SU-DHL-6 (cell line): Measurements from ENCODE around the gene SLFN12L.

ENCODE experiments used
- EZH2phosphoT487 ChIP-seq: fragments of 200-600 bp; sonication (generic), shearing (Covaris generic); conservative IDR thresholded peaks from 2 replicates; pipeline ENCODE4 v1.6.1; 2018; ENCODE audit warnings: mild to moderate bottlenecking, antibody characterized with exemption, low read length, moderate library complexity, mixed read lengths
- TF ChIP-seq, protein P1 (sequence below): fragments of 200-600 bp; sonication (generic); IDR thresholded peaks from one replicate; pipeline ENCODE4 v1.5.1; 2017; ENCODE audit warnings: antibody characterized with exemption, mild to moderate bottlenecking, low read length, moderate library complexity; ENCODE audit not compliant: insufficient read depth, poor library complexity, severe bottlenecking

GRCh38 chr17:35553310-35553709 is 15.8 kb upstream of the SLFN12L start:
- TF ChIP-seq, protein P1, sequence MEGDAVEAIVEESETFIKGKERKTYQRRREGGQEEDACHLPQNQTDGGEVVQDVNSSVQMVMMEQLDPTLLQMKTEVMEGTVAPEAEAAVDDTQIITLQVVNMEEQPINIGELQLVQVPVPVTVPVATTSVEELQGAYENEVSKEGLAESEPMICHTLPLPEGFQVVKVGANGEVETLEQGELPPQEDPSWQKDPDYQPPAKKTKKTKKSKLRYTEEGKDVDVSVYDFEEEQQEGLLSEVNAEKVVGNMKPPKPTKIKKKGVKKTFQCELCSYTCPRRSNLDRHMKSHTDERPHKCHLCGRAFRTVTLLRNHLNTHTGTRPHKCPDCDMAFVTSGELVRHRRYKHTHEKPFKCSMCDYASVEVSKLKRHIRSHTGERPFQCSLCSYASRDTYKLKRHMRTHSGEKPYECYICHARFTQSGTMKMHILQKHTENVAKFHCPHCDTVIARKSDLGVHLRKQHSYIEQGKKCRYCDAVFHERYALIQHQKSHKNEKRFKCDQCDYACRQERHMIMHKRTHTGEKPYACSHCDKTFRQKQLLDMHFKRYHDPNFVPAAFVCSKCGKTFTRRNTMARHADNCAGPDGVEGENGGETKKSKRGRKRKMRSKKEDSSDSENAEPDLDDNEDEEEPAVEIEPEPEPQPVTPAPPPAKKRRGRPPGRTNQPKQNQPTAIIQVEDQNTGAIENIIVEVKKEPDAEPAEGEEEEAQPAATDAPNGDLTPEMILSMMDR, result no peak
- no peak for TF ChIP-seq EZH2phosphoT487
